ENCODE results near the gene PILRA.

The PILRA gene

DNA sequence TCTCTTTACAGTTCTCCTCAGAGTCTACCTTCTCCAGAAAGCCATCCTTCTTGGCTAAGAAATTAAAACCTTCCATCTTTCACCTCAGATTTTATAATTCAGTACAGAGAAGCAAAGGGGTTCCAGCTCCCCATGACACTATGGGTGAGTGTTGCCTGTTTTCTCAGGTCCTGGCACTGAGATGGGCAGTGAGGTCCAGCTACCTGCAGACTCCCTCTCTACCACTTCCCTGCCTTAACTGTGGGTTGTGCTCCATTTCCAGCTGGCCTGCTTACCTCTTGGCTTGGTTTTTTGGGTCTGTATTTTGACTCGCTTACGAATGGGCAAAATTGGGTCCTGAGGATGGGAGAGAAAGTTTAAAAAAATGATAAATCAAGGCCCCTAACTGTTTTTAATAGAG, 29.0 kb downstream of the PILRA start:
- DNase-seq (ENCODE audit: insufficient read length, low spot score): no peak
- no peak for FAIRE-seq

DNA sequence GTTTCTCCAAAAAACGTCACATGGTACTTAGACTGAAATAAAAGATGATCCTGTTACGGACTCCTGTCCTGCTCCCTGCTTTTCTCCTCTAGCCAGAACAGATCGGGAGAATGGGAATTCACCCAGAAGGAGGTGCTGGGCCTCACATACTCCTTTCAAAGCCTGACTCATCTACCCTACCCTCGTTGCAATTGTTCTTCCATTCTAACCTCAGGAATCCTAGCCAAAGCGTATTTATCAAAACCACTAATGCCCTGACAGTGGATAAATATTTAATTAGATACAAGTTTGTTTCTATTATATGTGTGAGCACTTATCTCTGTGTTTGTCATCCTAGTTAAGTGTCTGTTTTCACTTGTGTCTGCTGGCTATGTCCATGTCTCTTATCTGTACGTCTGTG, 33.5 kb downstream of the PILRA start:
- no peak for FAIRE-seq
- no peak for DNase-seq (ENCODE audit: insufficient read length, low spot score)

DNA sequence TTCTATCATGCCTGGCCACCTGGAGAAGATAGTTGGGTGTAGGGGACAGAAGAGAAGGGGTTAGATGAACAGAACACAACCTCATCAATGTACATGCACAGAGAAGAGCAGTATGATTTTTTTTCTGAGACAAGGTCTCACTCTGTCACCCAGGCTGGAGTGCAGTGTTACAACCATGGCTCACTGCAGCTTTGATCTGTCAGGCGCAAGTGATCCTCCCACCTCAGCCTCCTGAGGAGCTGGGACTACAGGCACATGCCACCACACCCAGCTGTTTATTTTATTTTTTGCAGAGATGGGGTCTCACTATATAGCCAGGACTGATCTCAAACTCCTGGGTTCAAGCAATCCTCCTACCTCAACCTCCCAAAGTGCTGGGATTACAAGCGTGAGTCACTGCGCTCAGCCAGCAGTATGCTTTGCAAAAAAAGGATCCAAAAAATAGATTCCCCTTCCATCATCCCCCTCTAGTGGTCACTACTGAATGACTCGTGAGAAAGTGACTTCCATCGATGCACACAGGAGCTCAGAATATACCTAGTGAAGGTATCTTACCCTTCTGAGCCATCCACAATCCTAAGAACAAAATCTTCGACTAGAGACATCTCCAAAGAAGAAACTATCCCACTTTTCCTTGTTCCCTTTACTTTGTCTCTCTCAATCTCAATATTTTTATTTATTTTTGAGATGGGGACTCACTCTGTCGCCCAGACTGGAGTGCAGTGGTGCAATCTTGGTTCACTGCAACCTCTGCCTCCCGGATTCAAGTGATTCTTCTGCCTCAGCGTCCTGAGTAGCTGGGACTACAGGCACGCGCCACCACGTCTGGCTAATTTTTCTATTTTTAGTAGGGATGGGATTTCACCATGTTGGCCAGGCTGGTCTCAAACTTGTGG, 34.2 kb downstream of the PILRA start:
- no peak for FAIRE-seq
- peak; percentile 66 for DNase-seq (ENCODE audit: insufficient read length, low spot score)

DNA sequence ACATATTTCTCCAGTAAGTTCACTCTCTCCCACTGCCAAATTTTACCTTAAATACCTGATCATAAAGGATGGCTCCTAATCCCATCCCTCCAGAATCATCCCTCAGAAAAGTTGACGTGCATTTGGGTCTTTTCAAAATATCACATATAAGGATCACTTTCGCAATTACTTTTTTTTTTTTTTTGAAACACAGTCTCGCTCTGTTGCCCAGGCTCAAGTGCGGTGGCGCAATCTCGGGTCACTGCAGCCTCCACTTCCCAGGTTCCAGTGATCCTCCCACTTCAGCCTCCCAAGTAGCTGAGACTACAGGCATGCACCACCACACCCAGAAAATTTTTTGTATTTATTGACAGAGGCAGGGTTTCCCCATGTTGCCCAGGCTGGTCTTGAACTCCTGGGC, 37.8 kb downstream of the PILRA start:
- no peak for DNase-seq (ENCODE audit: insufficient read length, low spot score)
- FAIRE-seq: no peak

DNA sequence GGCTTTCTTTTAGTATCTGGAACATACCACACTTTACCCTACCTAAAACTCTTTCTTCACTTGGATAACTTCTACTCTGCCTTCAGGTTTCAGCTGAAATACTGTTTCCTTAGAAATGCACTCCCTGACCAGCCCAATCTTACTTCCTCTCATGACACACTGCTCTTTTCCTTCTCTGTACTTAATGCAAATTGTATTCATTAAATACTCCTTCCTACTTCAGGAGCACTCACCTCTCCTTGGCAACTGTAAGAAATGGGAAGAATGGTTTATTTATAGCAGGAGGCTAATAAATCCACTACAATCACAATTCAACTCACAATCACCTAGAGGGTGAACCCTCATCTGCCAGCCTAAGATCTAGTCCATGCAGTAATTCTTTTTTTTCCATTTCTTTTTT, 40.1 kb downstream of the PILRA start:
- no peak for DNase-seq (ENCODE audit: insufficient read length, low spot score)

DNA sequence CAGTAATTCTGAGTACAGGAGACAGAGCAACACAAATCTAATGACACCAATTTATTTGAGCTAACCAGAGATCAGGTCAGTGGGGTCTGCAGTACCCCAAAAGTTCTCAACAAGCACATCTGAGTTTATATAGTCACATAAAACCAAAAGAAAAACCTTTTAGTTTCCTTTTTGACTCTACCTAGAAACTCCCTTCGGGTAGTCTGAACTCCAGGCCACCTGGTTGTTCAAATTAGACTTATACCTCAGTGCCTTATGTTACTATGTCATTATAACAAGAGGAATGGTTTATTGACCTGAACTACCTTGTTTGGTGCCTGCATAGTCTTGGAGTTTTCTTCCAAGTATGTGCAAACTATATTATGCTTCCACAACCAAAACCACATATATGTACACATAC, 40.6 kb downstream of the PILRA start:
- DNase-seq (ENCODE audit: insufficient read length, low spot score): no peak
- FAIRE-seq: no peak

More for the DNA sequence above, 40.1 kb downstream of the PILRA start:
- FAIRE-seq: no peak

DNA sequence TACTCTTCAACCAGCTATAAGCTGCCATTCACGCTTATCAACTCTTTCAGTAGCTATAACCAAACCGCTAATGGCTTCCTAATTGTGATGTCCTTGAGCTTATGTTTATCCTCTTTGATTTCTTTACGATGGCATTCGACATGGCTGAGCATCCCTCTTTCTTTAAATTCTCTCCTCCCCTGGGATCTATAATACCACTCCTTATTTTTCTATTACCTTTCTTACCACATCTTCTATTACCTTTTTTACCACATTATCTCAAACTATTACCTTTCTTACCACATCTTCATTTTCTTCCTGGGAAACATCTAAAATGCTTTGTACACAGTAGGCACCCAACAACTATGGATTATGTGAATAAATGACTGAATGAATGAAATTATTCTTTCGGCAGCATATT, 42.2 kb downstream of the PILRA start:
- FAIRE-seq (no peak), DNase-seq (ENCODE audit: insufficient read length, low spot score) (no peak)

DNA sequence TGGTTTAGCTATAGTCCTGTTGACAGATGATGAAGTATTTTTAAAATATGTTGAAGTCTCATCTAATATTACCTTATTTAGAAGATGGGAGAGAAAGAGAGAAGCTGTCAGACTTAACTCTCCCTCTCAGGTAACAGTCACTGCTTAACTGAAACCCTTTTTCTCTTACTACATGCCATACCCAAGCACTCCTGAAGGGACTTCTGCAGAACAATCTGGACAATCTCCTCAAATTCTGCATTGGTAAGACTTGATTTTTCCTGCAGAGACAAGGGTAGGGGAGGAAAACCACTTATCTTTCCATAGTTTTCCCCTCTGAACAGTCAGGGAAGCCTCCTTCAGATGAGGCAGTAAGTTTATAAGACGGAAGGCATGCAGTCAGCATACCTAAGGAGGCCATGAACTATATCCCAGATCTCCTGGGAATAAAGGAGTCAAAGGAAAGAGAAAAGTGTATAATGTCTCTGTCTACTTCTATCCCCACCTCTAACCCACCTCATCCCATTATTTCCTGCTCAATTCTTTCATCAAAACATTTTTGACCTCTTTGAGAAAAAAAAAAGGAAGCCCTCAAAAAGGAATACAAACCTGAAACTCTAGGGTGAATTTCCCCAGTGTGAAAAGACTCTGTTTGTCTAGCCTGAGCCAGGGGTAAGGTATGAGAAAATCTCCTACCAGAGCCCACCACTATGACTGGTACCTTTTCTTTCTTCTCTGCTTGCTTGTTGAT, 45.8 kb downstream of the PILRA start:
- DNase-seq (ENCODE audit: insufficient read length, low spot score) (no peak), FAIRE-seq (no peak)

DNA sequence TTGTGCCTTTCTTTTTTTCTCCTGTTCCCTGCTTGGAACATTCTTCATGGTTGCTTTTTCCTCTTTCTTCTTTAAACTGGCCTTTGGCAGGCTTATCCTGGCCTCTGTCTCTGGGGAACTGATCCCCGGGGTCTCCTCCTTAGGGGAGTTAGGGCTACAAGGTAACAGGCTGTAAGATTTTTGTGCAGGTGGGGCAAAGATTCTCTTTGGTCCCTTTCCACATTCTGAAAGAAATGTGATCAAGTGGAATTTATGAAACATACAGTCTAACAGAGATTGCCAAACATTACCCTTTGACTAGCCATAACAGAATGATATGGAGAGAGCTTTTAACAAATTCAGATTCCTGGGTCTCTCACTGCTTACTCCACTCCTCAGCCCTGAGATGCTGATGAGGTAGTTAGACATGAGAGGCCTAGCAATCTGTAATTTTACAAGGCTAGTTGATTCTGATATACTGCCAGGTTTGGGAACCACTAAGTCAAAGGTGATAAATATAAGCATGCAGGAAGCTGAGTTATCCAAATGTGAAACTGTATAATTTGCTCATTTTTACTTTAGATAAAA, 46.5 kb downstream of the PILRA start:
- DNase-seq (ENCODE audit: insufficient read length, low spot score): no peak
- no peak for FAIRE-seq

DNA sequence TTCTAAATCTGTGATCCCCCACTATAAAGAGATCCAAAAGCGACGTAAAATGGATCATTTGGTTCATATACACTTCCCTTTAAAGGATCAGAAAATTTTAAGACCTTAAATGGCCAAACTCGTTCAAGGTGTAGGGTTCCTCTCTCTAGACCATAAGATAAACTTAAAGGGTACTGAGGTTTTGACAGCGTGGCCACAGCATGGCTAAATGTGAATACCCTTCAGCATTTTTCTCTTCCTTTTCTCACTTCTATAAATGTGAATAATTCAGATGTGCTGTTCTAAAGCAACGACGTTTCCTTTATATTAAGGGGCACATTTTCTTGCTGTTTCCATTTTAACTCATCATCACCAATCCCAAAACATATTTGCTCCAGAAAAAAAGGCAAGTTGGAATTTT, 50.0 kb downstream of the PILRA start:
- no peak for FAIRE-seq
- no peak for DNase-seq (ENCODE audit: insufficient read length, low spot score)

DNA sequence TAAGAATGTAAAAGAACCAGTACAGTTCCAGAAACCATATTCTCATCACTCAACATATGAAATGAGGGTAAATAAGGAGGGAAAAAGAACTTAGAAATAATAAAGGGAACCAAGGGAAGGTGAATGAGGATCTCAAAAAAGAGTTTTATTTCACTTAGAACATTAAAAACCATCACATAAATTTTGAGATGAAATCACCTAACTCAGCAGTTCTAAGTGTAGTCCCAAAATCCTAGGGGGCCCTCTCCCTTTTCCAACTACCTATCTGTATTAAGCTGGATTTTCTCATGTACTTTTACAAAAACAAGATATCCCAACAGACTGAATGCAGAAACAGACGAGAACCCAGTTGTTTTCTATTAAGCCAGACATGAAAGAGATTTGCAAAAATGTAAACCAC, 52.1 kb downstream of the PILRA start:
- FAIRE-seq (no peak), DNase-seq (ENCODE audit: insufficient read length, low spot score) (no peak)

DNA sequence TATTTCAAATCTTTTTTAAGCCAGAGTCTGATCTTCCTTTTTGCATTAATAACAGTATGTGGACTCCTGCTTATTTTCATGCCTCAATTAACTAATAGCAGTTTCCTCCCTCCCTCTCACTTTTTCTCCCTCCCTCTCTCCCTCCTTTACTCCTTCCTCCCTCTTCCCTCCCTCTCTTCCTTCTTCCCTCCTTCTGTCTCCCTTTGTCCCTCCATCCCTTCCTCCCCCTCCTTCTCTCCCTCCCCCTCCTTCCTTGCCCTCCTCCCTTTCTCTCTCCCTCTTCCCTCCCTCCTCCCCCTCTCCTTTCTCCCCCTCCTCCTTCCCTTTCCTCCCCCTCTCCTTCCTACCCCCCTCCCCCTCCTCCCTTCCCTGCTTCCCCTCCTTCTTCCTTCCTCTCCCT, 53.2 kb downstream of the PILRA start:
- DNase-seq (ENCODE audit: insufficient read length, low spot score) (no peak), FAIRE-seq (no peak)

DNA sequence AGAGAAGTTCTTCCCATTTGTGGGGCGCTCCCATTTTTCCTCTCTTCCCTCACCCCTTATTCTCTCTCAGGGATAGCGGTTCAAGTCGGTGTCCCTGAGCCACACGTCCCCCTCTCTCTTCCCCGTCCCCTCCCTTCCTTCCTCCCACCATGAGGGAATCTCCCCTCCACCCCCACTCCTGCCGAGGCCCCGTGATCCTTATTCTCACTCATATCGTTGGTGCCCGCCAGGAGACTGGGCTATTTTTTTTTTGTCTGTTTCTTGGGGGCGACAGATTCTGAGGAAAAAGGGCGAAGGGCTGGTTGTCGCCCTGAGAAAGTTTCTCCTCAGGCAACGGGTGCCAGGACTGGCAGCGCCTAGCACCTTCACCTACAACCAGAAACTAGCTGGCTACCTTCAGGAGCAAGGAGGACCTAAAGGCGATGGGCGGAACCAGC, 54.5 kb downstream of the PILRA start:
- DNase-seq (ENCODE audit: insufficient read length, low spot score): no peak
- FAIRE-seq: no peak

DNA sequence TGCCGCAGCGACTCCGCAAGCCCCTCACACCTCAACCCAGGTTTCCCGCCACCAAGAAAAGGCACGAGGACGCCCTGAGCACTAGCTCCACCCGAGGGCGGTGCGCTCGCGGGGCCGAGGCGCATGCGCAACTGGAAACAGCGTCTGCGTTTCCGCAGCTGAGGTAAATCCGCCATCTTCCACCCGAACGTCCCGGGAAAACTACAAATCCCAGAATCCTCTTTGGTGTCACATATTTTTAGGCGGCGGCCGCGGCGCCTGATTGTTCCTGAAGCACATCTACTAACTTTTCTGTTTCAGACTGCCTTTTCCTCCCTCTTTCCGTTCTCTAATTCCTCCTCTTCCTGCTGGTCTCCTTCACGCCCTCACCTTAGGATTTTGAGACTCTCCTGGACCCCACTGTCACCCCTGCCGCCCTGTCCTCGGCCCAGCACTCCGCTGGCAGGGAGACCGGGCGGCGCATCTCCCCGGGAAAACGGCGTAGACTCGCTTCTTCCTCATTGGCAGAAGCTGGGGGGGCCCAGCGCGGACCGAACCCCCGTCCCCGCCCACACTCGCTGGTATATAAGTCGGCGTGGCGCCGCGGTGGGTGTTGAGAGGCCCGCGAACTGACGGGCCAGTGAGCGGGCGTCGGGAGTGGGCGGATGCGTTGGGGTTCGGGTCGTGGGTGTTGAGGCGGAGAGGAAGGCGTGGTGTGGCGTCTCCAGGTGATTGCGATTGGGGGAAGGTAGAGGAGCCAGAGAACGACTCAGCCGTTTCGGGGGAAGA, 55.1 kb downstream of the PILRA start, which contains the start of gene ZCWPW1:
ZCWPW1 (minus strand) TSS at position 505 of the 768 bp plus-strand sequence. CDS start 8,054 bp downstream, outside the sequence.
- FAIRE-seq: no peak
- peak; percentile 74 for DNase-seq (ENCODE audit: insufficient read length, low spot score)

DNA sequence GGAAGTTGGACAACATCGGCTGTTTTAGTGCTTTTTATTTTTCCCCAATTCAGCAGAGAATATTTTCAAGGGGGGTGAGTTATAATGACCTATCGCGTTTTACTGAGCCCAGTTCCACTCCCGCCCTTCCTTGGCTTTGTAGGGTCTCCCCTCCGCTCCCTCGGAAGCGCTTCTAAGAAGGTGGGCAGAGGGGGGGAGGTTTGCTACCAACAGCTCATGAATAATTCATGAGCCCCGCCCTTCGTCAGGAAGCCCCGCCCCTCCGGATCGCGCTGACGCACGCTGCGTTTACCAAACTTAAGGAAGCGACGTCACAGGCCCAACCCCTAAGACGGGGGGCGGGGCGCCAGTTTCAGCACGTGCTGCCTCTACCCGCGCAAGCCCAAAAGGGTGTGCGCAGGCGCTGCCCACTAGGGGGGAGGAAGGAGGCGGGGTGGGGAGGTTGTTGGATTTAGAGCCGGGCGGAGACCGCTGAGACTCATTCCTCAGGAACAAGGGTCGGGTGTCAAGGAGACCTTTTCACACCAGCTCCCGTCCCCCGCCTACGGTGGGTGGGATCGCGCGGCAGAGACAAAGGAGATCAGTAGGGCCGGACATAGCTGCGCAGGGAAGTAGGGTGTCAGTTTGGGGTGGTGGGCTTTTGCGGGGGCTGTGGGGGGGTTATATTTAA, 55.8 kb downstream of the PILRA start:
- FAIRE-seq (no peak), DNase-seq (ENCODE audit: insufficient read length, low spot score) (peak; percentile 87)

DNA sequence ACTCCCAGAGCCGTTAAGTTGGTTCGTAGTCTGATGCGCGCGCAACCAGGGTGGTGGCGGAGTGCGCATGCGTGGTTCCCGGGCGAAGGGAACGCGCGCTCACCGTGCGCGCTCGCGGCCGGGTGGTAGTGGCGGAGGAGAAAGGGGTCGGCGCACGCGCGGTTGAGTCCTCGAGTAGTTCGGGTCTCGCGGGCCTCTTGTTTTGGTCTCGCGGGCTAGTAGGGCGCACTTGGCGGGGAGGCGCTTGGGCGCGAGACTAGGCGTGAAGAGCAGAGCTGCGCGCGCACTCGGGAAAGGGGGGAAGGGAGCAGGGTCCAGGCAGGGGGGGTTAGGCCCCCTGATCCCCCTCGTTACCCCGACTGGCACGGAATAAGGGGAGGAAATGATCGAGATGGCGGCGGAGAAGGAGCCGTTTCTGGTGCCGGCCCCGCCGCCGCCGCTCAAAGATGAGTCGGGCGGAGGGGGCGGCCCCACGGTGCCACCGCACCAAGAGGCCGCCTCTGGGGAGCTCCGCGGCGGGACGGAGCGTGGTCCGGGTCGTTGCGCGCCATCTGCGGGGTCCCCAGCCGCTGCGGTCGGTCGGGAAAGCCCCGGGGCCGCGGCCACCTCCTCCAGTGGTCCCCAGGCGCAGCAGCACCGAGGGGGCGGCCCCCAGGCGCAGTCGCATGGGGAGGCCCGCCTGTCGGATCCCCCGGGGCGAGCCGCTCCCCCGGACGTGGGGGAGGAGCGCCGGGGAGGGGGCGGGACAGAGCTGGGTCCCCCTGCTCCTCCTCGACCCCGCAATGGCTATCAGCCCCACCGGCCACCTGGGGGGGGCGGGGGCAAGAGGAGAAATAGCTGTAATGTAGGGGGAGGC, 56.6 kb downstream of the PILRA start, which contains the start of gene MEPCE:
MEPCE (plus strand) TSS at position 195 of the 856 bp plus-strand sequence; CDS start at position 383, 188 bp downstream.
- DNase-seq (ENCODE audit: insufficient read length, low spot score): peak; percentile 86
- FAIRE-seq: peak; percentile 67

DNA sequence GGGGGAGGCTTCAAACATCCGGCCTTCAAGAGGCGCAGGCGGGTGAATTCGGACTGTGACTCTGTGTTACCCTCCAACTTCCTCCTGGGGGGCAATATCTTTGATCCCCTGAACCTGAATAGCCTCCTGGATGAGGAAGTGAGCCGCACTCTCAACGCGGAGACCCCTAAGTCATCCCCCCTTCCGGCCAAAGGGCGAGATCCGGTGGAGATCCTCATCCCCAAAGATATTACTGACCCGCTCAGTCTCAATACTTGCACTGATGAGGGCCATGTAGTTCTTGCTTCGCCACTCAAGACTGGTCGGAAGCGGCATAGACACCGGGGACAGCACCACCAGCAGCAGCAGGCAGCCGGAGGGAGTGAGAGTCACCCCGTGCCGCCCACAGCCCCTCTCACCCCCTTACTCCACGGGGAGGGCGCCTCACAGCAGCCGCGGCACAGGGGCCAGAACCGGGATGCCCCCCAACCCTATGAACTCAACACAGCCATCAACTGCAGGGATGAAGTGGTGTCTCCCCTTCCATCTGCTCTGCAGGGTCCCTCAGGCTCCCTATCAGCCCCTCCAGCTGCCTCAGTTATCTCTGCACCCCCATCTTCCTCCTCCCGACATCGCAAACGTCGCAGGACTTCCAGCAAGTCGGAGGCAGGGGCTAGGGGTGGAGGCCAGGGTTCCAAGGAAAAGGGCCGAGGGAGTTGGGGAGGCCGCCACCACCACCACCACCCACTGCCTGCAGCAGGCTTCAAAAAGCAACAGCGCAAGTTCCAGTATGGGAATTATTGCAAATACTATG, 57.4 kb downstream of the PILRA start:
- DNase-seq (ENCODE audit: insufficient read length, low spot score) (no peak), FAIRE-seq (no peak)

DNA sequence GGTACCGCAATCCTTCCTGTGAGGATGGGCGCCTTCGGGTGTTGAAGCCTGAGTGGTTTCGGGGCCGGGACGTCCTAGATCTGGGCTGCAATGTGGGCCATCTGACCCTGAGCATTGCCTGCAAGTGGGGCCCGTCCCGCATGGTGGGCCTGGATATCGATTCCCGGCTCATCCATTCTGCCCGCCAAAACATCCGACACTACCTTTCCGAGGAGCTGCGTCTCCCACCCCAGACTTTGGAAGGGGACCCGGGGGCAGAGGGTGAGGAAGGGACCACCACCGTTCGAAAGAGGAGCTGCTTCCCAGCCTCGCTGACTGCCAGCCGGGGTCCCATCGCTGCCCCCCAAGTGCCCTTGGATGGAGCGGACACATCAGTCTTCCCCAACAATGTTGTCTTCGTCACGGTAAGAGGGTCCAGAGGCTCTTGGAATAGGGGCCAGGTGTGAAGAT, 58.0 kb downstream of the PILRA start:
- DNase-seq (ENCODE audit: insufficient read length, low spot score) (no peak), FAIRE-seq (no peak)
